GM12875 (cell line): Measurements from ENCODE around the gene RMND1.
"Not testable (repeated sequence)": the region's sequence is repeated elsewhere in the genome, so short reads cannot be mapped to it uniquely, and the experiment has no call there.

Experiments
- H3K4me3 ChIP-seq: one replicate; pipeline ENCODE4 v1.5.1; 2011; ENCODE audit warnings: low read depth, low read length, control low read depth
- CTCF ChIP-seq: IDR thresholded peaks from 2 replicates; pipeline ENCODE4 v1.5.1; 2011; ENCODE audit warnings: low read depth, mild to moderate bottlenecking, control low read depth, inconsistent platforms, low read length, moderate library complexity, borderline replicate concordance; ENCODE audit not compliant: insufficient read depth

RMND1 gene

GRCh38 chr6:151359486-151359885 is 92.4 kb downstream of the RMND1 start:
- TF ChIP-seq CTCF = no peak

GRCh38 chr6:151358475-151358874 is 93.5 kb downstream of the RMND1 start:
- no peak for TF ChIP-seq CTCF
- H3K4me3 ChIP-seq = no peak overlapping the region

More at GRCh38 chr6:151359486-151359885, 92.4 kb downstream of the RMND1 start:
- no peak overlapping the region for H3K4me3 ChIP-seq

- no peak for TF ChIP-seq CTCF
These were observed 94.0 kb downstream of the RMND1 start for GRCh38 chr6:151357758-151358436.

GRCh38 chr6:151356983-151357382 is 94.9 kb downstream of the RMND1 start:
- not testable (repeated sequence) for H3K4me3 ChIP-seq

More at GRCh38 chr6:151357758-151358436, 94.0 kb downstream of the RMND1 start:
- H3K4me3 ChIP-seq = no peak overlapping the region
